GM12874 (cell line): ENCODE measurements around the gene HPGD.

ENCODE experiments used
- CTCF ChIP-seq: IDR thresholded peaks from 2 replicates; pipeline ENCODE4 v1.5.1; 2011; ENCODE audit warnings: low read depth, mild to moderate bottlenecking, control low read depth, low read length, moderate library complexity; ENCODE audit not compliant: insufficient read depth

The HPGD gene

DNA sequence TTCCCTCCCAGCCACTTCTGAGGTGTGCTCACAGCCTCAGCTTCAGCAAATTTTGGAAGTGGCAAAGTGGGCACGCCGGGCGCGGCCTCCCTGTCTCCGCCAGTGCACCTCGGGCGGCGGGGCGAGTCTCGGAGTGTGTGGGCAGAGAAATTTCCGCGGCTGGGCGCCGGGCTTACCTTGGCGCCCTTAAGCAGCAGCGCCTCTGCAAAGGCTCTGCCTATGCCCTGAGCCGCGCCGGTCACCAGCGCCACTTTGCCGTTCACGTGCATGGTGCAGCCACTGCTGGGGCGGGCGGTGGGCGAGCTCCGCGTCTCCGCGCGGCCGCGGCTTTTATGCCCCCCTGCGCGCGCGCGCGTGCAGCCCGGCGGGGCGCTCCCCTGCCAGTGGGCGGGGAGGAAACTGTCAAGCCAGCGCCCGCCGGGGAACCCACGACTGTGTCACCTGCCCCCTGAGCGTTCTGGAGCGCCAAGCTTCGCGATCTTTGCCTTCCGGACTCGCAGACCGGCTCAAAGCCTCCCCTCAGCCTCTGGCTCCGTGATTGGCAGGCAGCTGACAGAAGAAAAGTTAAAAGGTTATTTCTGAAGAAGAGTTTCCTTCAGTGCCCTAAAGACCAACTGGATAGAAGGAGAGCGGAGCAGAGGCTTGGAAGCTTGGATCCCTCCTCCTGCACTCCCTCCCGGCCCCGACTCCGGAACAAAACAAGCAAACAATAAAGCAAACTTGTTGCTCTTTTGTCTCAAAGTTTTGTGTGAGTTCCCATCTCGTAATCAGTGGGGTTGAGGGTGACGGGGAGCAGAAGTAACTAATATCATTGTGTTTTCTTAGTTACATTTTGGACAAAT lies at the start of gene HPGD:
TSS of gene HPGD (minus strand) at position 306 of the 842 bp plus-strand sequence. CDS start at position 269, 37 bp downstream.
- TF ChIP-seq CTCF, result no peak

DNA sequence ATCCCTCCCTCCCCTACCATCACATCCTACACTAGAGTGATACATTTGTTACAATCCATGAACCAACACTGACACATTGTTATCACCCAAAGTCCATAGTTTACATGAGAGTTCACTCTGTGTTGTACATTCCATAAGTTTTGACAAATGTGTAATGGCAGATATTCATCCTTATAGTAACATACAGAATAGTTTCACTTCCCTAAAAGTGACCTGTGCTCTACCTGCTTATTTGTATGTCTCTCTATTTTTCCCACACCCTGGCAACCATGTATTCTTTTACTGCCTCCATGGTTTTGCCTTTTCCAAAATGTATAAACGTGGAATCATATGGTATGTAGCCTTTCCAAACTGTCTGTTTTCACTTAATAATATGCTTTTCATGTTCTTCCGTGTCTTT lies 42.2 kb upstream of the HPGD start:
- TF ChIP-seq CTCF, result no peak

DNA sequence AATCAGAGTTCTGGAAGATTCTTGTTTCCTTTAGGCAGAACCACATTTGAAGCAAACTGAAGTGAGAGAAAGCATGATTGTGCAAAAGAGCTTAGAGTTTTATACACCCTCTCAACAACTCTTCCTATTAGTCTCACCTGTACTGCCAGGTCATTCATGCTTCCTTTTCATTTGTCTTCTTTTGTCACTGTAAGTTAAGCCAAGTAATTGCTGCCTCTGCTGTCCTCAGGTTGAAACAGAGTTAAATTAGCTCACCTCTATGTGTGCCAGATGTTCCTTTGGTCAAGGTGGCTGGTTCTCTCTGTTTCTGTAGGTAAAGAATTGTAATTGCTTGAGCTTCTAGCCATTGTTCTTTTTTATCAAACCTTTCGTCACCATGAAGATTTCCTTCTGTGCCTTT lies 41.1 kb upstream of the HPGD start:
- TF ChIP-seq CTCF, result no peak

- TF ChIP-seq CTCF, result no peak
Measured at GRCh38 chr4:174561560-174561959, 39.3 kb upstream of the HPGD start.

GRCh38 chr4:174559894-174560293 lies 37.6 kb upstream of the HPGD start:
- TF ChIP-seq CTCF, result no peak

- no peak for TF ChIP-seq CTCF
Measured at GRCh38 chr4:174555789-174556630, 33.7 kb upstream of the HPGD start.

- TF ChIP-seq CTCF, result no peak
Measured at GRCh38 chr4:174554231-174554728, 32.0 kb upstream of the HPGD start.
